Spleen (tissue), 7 donors: ENCODE data around the gene GPATCH2.

Source experiments
- POLR2AphosphoS5 ChIP-seq, 3 donors: sonication (generic); formaldehyde crosslinking; IDR thresholded peaks; one replicate each; pipeline ENCODE4 v1.5.1; 2017; ENCODE audit warnings: antibody characterized with exemption in 3 of 3
- TF ChIP-seq, protein P1 (sequence below), 11 experiments: fragments of 200-600 bp in 7 of 11; fragments of 450-650 bp in 4 of 11; sonication (generic) in 4 of 11; IDR thresholded peaks in 8 of 11; conservative IDR thresholded peaks in 3 of 11; 1 replicate in 7 of 11; 2 replicates in 4 of 11; pipeline versions ENCODE4 v1.4.0 to v1.8.0; 2016 to 2021; ENCODE audit warnings: antibody characterized with exemption in 11 of 11, inconsistent platforms in 4 of 11, mild to moderate bottlenecking in 1 of 11
- donor health status: DM: no; HTN: no; CAD: no; lungs with moderate emphysema.
- donor health status: DM: no; HTN: no; CAD: no.
- donor health status: DM: no; HTN: no; CAD: no.

GRCh38 chr1:217457016-217457415 is 173.9 kb downstream of the GPATCH2 start:
- TF ChIP-seq, protein P1, sequence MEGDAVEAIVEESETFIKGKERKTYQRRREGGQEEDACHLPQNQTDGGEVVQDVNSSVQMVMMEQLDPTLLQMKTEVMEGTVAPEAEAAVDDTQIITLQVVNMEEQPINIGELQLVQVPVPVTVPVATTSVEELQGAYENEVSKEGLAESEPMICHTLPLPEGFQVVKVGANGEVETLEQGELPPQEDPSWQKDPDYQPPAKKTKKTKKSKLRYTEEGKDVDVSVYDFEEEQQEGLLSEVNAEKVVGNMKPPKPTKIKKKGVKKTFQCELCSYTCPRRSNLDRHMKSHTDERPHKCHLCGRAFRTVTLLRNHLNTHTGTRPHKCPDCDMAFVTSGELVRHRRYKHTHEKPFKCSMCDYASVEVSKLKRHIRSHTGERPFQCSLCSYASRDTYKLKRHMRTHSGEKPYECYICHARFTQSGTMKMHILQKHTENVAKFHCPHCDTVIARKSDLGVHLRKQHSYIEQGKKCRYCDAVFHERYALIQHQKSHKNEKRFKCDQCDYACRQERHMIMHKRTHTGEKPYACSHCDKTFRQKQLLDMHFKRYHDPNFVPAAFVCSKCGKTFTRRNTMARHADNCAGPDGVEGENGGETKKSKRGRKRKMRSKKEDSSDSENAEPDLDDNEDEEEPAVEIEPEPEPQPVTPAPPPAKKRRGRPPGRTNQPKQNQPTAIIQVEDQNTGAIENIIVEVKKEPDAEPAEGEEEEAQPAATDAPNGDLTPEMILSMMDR (IDR thresholded peaks at IDR 0.05 in 8 of 11, conservative IDR thresholded peaks at IDR 0.05 in 3 of 11), result no peak
- TF ChIP-seq POLR2AphosphoS5 (IDR thresholded peaks at IDR 0.05), result no peak
